D721Med (cell line): ENCODE data around the gene IGLL5.

ENCODE experiments used
- DNase-seq: peaks from one replicate; pipeline ENCODE4 v3.0.0; 2011; ENCODE audit warnings: low spot score; ENCODE audit not compliant: insufficient read length
- FAIRE-seq: peaks from 2 replicates; lab custom pipeline; 2011; peaks lifted over from hg19 to GRCh38; lab: Jason Lieb, UNC
- TF ChIP-seq, protein P1 (sequence below): IDR thresholded peaks from 2 replicates; pipeline ENCODE4 v1.5.1; 2012; ENCODE audit warnings: mild to moderate bottlenecking, control low read depth; ENCODE audit not compliant: insufficient read depth; ENCODE audit errors: missing control alignments

IGLL5 gene

DNA sequence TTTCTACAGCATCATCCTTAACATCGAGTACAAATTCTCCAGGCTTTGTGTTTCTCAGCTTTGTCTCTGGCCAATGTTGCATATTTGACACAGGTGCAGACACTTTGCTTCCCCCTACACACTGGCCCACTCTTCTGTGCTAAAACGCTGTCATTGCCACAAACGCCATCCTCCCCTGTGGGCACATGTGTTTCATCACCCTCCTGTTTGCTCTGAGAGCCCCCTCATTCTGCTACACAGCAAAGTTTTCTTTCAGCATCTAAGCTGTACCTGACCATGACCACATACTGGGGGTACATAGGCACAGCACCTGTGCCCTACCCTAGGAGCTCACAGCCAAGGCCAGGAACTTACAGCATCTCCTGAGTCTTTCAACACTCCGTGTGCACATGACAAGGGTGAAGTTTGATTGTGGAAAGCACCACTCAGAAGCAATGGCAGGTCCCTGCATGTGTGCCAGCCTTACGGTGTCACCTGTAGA, 7.9 kb upstream of the IGLL5 start:
- FAIRE-seq (no peak), DNase-seq (no peak)
- TF ChIP-seq, protein P1, sequence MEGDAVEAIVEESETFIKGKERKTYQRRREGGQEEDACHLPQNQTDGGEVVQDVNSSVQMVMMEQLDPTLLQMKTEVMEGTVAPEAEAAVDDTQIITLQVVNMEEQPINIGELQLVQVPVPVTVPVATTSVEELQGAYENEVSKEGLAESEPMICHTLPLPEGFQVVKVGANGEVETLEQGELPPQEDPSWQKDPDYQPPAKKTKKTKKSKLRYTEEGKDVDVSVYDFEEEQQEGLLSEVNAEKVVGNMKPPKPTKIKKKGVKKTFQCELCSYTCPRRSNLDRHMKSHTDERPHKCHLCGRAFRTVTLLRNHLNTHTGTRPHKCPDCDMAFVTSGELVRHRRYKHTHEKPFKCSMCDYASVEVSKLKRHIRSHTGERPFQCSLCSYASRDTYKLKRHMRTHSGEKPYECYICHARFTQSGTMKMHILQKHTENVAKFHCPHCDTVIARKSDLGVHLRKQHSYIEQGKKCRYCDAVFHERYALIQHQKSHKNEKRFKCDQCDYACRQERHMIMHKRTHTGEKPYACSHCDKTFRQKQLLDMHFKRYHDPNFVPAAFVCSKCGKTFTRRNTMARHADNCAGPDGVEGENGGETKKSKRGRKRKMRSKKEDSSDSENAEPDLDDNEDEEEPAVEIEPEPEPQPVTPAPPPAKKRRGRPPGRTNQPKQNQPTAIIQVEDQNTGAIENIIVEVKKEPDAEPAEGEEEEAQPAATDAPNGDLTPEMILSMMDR, result no peak

DNA sequence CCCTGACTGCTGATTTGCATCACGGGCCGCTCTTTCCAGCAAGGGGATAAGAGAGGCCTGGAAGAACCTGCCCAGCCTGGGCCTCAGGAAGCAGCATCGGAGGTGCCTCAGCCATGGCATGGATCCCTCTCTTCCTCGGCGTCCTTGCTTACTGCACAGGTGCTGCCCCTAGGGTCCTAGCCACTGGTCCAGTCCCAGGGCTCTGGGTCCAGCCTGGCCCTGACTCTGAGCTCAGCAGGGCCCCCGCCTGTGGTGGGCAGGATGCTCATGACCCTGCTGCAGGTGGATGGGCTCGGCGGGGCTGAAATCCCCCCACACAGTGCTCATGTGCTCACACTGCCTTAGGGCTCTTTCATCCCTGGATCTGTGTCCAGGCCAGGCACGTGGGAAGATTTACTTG, 7.0 kb upstream of the IGLL5 start:
- TF ChIP-seq, protein P1, result no peak
- DNase-seq (no peak), FAIRE-seq (no peak)

DNA sequence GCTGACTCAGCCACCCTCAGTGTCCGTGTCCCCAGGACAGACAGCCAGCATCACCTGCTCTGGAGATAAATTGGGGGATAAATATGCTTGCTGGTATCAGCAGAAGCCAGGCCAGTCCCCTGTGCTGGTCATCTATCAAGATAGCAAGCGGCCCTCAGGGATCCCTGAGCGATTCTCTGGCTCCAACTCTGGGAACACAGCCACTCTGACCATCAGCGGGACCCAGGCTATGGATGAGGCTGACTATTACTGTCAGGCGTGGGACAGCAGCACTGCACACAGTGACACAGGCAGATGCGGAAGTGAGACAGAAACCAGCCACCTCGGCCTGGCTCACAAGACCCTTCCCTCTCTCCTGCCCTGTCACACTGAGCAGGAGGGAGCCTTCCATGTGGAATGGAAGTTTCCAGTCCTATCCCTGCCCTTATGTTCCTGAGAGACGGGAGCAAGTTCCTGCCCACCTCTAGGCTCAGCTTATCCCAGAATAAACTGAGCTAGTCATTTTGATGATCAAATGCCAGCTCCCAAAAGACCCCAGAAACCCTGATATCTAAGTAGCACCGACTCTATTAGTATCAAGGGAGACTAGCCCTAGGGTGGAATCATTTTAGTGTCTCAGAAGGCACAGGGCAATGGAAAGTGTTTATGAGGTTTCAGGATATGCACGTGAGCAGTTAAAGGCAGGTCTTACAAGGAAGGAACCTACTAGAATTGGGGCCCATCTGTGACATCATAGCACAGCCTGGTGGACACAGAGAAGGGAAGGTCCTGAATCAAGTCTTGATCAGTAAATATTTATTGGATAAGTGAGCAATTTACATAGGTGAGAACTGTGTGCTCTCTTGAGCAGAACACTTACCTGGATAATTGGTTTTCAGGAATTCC, 6.3 kb upstream of the IGLL5 start:
- DNase-seq (no peak), FAIRE-seq (no peak)
- TF ChIP-seq, protein P1, result no peak

DNA sequence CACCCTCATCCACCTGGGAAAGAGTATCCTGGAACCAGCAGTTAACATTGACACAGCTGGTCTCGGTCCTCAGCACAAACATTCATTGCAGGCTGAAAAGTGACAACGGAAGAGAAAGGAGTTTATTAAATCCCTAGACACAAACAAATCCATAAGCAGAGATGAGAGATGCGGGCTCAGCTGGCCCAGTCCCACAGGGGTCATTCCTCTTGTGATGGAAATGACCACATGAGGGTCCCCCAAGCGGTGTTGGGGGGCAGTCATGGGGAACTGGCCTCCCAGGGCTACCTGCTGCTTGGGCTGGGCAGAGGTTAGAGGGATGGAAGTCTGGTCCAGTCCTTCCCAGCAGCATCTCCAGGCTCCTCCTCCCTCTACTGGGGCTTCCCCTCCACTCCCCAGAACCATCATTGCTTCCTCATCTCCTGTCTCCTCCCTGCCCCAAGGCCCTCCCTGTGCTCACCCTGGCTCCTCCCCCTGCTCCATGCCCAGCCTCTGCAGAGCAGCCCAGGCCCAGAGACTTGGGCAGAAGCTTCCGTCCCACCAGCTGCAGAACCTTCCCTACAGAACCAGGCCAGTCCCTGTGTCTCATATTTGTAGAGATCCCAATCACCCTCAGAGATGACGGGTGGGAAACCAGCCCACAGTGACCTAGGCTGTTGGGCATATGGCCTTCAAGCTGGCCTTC, 5.4 kb upstream of the IGLL5 start:
- DNase-seq (no peak), FAIRE-seq (no peak)
- TF ChIP-seq, protein P1, result no peak

DNA sequence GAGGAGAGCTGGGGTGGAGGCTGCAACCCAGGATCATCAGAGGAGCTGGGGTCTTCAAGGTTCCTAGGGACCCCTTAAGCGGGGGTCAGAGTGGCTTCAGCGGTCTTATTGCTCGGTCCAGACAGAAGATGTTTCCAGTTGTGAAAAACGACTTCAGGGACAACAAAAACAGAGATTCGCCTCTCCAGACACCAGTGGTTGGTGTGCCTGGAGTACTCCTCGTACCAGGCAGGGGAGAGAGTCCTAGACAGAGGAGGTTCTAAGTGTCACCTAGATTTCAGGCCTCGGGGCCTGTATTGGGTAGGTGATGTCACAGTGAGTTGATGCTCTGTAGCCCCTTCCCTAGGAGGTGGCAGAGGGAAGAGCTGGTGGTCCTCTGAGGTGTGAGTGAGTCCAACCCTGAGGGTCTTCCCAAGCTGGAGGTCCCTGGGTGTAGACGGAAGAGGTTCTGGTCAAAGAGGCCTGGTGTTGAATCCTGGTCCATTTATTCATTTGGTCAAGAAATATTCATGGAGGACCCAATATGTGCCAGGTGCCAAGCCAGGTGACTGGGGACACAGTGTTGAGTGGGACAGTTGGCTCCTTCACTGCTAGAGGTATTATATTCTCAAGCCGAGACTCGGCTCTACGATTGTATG, 4.4 kb upstream of the IGLL5 start:
- TF ChIP-seq, protein P1, result no peak
- DNase-seq (no peak), FAIRE-seq (no peak)

DNA sequence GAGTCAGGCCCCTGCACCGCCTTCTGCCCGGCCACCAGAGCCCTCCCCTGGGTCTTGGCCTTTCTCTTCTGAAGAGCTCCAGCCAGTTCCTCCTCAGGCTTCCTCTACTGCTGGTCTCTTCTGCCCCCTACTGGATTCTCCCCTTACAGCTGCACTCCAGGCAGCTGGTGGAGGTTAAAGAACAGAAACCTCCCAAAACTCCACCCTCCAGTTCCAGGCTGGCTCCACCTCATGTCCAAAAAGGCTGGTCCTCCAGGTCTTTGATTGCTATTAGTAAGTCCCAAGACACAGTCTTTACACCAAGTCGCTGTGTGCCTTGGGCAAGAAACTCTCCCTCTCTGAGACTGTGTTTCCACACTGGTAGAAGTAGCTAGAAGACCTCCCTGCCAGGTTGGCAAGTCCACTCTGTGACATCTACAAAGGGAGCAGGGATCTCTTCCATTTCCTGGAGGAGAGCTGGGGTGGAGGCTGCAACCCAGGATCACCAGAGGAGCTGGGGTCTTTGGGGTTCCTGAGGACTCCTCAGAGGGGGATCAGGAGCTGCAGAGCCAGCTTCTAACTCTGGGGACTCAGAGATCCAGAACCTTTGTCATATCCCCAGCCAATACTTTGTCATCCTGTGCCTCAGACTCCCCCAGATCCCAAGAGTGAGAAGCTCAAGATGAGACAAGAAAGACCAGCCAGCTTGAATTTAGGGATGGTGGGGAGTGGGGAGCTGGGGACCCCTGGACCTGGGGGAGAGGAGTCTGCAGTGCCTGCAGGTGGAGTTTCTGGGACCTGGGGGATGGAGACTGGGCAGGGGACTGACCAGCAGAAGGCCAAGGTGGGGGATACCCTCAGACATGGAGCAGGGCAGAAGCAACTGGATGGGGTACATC, 3.4 kb upstream of the IGLL5 start:
- FAIRE-seq, result no peak

More for the DNA sequence above, 3.4 kb upstream of the IGLL5 start:
- DNase-seq, result no peak
- TF ChIP-seq, protein P1, result peak; percentile 50
